ENCODE data around the gene RHOG.

- TF ChIP-seq POLR2A (IDR thresholded peaks at IDR 0.05), result peak in 1 of 3 donors; percentile 4
- no peak for TF ChIP-seq CTCF (IDR thresholded peaks at IDR 0.05)
Observed at GRCh38 chr11:3855808-3856491, 15.2 kb upstream of the RHOG start.
